ENCODE data around the gene CAPRIN2.

Gene CAPRIN2

DNA sequence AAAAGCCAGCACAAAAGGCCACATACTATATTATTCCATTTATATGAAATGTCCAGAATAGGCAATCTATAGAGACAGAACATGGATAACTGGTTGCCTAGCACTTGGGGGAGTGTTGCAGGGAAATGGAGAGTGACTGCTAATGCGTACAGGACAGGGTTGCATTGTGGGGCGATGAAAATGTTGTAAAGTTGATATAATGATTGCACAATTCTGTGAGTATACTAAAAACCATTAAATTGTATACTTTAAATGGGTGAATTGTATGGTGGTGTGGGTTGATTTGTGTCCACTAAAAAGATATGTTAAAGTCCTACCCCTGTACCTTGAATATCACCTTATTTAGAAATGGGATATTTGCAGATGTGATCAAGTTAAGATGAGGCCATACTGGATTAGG is 7.0 kb upstream of the CAPRIN2 start:
- no peak for DNase-seq (ENCODE audit: low read depth)

DNA sequence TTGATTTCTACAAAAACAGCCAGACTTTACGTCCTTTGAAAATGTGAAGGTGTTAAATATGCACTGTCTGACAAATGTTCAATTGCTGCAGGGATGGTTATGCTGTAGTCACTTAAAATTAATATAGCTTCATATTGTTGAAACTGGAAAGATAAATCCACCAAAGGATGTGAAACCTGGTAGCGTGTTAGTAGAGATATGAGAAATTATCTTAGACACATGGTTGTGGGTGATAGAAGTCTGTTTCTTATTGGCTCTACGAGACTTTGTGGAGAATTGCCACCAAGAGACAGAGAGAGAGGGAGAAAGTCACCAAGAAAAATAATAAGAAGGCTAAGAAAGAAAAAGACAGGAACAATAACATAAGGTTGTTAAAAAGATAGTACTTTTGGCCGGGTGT is 2.6 kb upstream of the CAPRIN2 start:
- no peak for DNase-seq (ENCODE audit: low read depth)

DNA sequence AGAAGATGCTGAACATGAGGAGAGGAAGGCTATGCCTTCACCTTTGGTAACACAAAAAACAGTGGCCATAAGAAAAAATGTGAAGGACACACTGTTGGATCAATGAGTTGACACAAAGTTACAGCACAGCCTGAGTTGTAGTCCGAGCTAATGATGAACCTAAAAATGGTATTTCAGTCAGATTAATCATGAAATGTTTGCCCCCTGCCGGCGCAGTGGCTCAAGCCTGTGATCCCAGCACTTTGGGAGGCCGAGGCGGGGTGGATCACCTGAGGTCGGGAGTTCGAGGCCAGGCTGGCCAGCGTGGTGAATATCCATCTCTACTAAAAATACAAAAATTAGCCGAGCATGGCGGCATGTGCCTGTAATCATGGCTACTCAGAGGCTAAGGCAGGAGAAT is 1.3 kb upstream of the CAPRIN2 start:
- DNase-seq (ENCODE audit: low read depth) = no peak

DNA sequence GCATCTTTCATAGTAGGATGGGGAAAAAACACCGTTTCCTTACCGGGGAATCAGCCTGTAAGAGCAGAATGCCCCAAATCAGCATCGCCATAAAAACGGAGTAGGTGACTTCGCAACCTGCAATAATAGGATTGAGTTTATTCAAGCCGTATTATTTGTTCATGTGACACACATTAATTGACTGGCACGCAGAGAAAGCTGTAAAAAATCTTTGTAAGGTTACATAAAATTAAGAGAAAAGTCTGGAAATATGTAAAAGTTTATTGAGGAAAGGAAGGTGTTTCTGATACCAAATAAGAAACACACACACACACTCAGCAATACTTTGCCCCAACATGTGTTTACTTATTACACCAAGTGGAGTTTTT is 628 bp upstream of the CAPRIN2 start:
- no peak for DNase-seq (ENCODE audit: low read depth)

DNA sequence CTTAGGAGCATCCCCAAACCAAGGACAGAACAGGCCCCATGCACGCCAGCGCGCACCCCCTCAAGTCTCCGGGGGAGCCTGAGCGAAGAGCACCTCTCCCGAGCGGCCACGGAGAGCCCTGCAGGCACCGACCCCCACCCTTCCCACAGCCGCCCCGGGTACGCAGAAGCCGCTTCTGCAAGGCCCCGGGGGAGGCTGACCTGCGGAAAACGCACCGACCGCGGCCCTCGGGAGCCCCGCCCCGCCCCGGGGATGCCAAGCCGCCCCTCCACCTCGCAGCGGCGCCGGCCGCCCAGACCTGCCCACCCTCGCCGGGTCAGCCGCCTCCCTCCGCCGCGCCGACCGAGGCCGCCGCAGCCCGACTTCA is 385 bp downstream of the CAPRIN2 start:
- DNase-seq (ENCODE audit: low read depth) = peak; percentile 20

DNA sequence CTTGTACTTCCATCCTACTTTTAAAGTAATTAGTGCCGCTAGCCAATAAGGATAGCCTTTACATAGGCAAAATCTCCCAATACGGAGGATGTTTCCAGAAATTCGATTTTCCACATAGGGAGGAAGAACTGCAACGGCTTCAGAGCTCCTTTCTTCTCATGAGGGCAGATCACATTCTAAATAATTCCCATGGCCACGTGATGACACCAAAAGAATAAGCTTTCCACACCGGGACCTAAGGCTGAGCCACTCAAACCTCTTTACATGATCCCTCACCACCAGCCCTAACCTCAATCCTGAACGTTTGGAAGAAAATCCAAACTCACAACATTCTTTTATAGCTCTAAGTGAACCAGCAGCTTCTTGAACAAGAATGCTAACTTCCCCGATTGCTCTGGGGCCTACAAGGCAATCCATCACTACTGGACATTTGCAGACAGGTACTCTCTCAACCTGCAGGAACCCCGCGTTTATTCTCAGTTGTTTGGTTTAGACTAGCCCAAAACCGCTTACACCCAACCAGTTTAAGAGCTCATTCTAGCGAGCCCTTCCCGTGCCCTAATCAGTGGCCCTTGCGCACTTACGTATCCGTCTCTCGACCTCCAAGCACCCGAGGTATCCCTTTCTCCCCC is 884 bp downstream of the CAPRIN2 start:
- no peak for DNase-seq (ENCODE audit: low read depth)

DNA sequence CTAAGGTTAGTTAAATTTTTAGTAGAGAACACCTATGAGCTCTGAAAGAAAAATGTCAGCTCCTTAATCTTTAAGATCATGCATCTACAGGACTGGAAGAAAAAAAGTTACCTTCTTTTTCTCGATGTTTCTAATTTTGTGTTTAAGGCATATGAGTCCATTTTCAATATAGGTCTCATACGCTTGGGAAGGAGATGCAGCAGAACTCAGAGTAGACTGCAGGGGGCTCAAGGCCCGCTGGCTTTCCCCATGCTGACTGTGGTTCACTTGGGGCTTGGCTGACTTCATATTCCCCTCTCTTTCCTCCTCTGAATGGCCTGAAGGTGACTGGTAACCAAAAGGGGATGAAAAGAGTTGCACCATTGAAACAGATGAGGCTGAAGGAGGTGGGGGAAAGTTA is 1.5 kb downstream of the CAPRIN2 start:
- DNase-seq (ENCODE audit: low read depth) = no peak

DNA sequence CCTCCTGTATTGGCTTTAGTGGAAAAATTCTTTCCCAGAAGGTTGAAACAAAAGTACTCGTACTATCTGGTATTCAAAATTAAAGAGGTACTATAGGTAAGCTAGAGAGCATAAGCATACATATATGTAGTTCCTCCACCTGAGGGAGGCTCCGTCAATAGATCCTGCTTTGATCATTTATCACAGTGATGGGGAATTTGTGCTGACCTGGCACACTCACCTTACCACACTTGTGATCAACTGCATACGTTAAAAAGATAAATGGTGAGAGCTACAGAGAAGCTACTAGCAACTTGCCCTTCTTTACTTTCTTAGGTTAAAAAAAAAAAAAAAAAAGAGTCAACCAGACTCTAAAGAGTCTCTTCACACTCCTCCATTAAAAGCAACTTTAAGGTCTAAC is 2.5 kb downstream of the CAPRIN2 start:
- DNase-seq (ENCODE audit: low read depth) = no peak

DNA sequence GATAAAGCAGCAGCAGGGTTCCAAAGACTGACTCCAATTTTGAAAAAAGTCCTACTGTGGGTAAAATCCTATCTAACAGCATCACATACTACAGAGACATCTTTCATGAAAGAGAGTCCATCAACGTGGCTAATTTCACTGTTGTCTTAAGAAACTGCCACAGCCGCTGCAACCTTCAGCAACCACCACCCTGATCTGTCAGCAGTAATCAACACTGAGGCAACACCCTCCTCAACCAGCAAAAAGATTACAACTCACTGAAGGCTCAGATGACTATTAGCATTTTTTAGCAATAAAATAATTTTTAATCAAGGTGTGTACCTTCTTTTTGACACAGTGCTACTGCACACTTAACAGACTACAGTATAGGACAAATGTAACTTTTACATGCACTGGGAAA is 6.6 kb downstream of the CAPRIN2 start:
- no peak for DNase-seq (ENCODE audit: low read depth)

DNA sequence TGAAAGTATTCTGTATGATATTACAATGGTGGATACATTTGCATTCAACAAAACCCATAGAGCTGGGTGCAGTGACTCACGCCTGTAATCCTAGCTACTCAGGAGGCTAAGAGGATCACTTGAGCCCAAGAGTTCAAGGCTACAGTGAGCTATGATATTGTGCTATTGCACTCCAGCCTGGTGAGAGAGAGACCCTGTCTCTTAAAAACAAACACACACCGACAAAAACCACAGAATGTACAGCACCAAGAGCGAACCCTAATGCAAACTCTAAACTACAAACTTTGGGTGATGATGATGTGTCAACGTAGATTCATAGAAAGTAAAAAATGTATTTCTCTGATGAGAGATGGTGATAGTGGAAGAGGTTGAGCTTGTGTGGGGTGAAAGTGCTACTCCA is 8.6 kb downstream of the CAPRIN2 start:
- no peak for DNase-seq (ENCODE audit: low read depth)

DNA sequence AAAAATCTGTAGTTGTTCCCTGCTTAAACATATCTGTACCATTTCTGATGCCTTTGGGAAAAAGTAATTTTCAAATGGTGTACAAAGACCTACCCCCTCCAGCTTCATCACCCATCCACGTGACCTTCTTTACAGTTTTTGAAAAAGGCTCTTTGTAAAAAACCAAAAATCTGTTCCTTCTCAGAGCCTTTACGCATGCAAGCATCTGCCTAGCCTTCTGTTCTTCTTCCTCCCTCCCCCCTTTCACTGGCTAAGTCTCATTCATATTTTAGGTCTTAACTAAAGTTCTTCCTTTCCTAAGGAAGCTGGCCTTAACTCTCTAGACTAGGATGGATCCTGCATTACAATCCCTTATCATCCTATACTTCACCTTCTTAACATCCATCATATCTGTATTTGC is 10.4 kb downstream of the CAPRIN2 start:
- DNase-seq (ENCODE audit: low read depth) = no peak

DNA sequence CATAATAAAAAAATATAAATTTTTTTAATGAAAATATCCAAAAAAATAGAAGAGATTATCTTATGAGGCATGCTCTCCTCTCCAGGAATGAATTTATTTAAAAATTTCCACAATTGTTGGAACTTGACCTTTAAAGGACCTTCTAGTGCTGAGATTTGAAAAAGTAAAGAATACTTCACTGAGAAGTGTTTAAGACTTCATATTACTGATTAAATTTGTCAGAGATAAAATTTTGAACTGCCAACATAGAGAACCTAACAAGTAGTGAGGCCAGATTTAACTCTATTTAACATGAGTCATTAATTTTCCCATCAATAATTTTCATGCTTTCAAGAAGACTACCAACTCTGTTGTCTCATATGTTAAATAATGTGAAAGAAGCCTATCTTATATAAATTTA is 14.5 kb downstream of the CAPRIN2 start:
- no peak for DNase-seq (ENCODE audit: low read depth)

DNA sequence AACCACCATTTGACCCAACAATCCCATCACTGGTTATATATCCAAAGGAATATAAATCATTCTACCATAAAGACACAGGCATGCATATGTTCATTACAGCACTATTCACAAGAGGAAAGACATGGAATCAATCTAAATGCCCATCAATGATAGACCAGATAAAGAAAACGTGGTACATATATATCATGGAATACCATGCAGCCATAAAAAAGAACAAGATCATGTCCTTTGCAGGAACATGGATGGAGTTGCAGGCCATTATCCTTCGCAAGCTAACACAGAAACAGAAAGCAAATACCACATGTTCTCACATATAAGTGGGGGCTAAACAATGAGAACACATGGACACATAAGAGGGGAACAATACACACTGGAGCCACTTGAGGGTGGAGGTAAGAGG is 15.7 kb downstream of the CAPRIN2 start:
- no peak for DNase-seq (ENCODE audit: low read depth)

DNA sequence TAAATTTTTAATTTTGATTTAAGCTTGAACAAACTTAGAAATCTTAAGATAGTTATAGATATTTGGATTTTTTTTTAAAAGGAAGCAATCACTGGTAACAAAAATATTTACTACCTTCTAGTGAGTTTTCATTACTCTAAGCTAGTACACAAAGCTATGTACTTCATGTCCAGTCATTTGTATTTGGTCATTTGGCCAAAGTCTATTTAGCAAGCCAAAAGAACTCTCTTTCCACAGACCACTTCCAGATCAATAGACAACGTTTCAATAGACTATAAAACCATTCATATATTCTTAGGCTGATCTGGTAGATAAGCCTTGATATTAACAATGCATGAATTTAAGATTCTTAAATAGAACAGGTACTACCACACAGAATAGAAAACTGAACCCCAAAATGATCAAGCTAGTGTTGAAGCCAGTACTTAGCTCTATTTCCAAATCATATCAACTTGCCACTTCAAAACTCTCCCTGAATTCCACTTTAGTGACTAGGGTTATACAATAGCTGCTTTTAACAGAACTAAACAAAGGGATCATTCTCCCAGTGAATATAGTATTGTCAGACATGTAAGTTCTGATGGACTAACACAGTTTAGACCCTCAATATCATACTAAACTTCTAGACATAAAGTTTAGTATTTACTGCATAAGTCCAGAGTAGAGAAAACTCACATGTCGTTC is 21.7 kb downstream of the CAPRIN2 start:
- no peak for DNase-seq (ENCODE audit: low read depth)

DNA sequence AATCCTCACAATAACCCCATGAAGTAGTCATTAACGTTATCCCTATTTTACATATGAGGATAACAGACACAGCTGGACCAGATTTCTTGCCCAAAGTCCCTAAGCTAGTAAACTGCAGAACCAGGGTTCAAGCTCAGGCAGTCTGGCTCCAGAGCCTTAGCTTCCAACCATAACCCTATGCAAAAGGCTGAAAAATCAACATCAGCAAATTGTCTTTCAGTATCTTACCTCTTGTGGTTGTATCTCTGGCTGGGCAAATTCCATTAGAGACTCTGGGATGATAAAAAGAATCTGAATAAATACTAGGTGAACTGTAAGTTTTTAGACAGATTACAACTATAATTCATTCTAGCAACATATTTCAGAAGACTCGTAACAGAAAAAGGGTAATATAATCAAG is 24.7 kb downstream of the CAPRIN2 start:
- no peak for DNase-seq (ENCODE audit: low read depth)

DNA sequence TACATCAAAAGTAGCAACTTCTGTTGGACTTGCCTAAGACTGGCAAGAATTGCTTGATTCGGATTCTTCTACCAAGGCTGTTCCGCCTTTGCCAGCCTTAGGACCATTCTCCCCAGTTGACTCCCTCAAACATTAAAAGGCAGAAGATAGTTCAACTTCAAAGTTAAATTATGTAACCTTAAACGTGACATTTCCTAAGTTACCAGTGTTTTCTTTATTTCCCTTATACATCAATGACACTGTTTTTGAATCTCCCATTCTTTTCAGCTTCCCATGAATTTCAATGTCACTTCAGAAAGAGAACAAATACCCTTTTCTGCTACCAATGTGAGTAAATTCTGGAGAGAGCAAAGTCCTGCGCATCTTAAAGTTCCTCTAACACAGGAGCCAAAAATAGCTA is 25.2 kb downstream of the CAPRIN2 start:
- no peak for DNase-seq (ENCODE audit: low read depth)

DNA sequence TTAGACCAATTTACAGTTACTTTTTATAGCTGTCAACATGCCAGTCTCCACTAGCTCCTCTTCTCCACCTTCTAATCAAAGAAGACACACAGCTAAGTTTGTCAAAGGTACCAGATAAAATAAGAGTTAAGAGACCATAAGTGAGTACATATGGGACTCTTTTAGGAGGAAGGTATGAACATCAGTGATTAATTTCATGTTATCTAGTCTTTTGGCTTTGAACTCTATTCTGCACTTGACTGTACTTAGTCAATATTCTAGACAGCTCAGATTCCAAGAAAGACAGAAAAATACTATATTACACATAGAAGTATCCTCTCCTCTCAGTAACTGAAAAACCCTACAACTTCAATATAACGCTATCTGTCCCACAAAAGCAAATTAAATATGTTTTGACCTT is 28.1 kb downstream of the CAPRIN2 start:
- DNase-seq (ENCODE audit: low read depth) = no peak

DNA sequence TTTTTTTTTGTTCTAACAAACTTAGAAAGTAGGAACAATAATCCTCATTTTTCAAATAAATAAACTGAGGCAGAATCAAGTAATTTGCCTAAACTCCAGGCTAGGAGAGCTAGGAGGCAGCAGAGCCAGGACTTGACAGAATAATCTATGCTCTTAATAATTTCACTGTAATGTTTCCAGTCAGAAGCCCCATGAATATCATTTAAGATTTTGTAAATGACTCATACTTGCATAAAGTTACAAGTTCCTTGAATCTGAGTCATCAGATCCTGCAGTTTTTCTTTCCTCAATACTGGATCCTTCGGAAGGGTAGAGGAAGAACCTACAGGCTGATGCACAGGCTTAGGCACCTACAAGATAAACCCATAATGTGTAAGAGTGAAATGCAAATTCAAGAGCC is 29.0 kb downstream of the CAPRIN2 start:
- DNase-seq (ENCODE audit: low read depth) = no peak

DNA sequence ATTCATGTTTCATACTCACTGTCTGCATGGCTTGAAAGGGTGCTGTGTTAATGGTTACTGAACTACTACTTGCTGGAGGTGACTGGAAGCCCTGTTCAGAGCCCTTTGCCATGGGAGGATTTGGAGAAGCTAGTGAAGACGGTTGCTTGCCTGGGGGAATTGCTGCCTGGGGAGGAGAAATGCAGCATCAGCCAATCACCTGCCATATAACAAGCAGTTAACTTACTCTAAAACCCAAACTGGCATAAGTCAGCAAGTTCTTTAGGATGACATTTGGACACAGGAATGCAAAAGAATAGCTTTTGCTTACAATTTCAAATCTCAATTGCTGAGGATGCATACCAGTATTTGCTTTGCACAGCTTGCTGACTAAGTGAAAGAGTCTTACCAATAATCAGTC is 35.7 kb downstream of the CAPRIN2 start:
- no peak for DNase-seq (ENCODE audit: low read depth)

DNA sequence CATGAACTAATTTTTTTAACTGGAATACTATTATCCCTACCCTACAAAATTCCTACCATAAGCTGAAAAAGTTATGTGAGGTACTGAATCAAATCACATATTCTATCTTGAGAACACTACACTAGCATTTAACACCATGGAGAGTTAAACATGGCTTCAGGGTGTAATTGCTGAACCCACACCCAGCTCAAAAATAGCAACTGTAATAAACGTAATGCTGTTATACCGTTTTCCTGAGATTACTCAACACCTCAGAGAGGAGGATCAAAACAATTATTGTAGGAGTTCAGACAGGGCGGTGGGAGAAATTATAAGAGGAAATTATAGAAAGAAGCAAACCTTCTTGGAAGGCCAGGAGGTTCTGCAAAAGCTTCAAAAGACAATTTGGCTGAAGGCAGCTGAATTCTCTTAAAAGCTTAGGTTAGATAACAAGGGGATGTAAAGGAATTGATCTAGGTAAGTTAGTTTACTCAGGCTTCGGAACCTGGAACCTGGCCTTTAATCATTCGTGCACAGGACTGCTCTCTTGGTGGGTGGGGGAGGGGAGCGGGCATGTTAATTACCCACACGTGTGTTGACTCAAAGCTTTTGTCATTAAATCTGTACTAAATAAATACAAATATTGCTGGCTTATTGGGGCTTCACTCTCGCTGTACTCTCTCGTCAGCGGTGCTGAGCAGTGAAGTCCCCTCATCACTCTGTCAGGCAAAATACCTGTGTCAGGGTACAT is 47.0 kb downstream of the CAPRIN2 start:
- no peak for DNase-seq (ENCODE audit: low read depth)

DNA sequence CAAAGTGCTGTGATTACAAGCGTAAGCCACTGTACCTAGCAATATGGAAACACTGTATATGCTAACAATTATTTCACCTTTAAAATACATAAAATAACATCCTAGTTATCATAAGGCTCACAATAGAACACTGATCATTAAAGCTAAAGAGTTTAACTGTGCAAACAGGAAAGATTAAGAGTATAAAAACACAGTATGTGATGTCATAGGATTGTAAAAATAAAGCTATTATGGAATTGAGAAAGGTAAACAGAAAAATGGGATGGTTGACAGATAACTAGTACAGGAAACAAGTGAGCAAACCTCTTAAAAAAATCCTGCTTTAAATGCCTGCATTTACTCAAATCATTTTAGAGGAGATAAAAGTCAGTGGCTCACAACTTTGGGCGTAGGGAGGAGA is 48.3 kb downstream of the CAPRIN2 start:
- no peak for DNase-seq (ENCODE audit: low read depth)

DNA sequence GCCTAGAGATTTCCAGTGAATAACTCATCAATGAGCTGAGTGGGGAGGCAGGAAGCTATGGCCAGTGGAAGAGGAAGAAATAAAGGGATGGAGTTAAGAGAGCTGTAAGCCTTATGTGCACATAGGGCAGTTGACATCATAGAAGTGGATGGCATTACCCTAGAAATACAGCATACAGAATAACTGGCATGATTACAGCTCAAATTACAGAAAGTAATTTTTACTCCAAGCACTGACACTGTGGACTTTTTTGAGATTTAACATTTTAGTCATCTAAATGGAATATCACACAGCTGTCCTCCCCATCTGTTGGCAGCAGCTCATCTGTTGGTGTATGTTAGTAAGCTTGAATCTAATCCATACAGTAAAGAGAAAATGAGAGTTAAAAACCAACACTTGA is 53.7 kb downstream of the CAPRIN2 start:
- no peak for DNase-seq (ENCODE audit: low read depth)

DNA sequence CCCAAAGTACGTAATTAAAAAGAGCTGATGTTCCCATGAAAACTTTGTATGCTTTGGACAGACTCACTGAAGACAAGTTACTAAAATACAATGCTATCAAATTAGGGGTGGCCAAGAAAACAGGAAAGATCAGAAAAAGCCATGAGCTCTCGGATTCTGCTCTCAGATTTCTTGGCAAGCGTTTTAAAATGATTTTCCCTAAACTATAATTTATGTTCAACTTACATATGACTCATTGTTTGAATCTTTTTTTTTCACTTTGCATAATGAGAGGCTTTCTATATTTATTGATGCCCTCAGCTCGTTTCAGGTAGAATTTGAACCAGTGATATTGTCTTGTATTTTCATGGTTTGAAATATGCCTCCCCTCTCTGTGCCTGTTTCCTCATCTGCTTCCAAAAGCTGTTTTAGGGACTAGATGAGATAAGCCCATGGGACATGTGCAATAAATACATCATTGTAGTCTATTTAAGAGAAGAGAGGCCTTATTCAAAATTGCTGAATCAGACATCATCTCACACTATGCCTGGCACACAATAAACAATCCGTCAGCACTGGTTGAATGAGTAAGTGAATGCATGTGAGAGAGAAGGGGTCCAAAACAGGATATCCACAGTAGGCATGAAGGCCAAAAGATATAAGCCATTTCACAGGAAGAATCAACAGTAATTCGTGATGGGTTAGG is 54.4 kb downstream of the CAPRIN2 start:
- DNase-seq (ENCODE audit: low read depth) = no peak
